Stimulated activated CD4-positive, alpha-beta T cell treated with anti-CD3 and anti-CD28 coated beads, Interleukin-12 subunit alpha, Interleukin-12 subunit beta, amount 100 ng/mL, for 4 hours (primary cell): ENCODE measurements around the gene CFAP100.

ENCODE experiments used
- DNase-seq: peaks from one replicate; pipeline ENCODE4 v3.0.0-alpha.2; 2020

Gene CFAP100

GRCh38 chr3:126424039-126424717, 29.5 kb downstream of the CFAP100 start:
- no peak for DNase-seq

GRCh38 chr3:126424751-126425150, 30.0 kb downstream of the CFAP100 start:
- no peak for DNase-seq

GRCh38 chr3:126431103-126431534, 36.4 kb downstream of the CFAP100 start:
- DNase-seq = no peak

GRCh38 chr3:126432361-126433104, 37.8 kb downstream of the CFAP100 start:
- no peak for DNase-seq

- DNase-seq = no peak
Observed at GRCh38 chr3:126433105-126433430, 38.4 kb downstream of the CFAP100 start.

GRCh38 chr3:126433496-126434263, 39.0 kb downstream of the CFAP100 start:
- DNase-seq = no peak

GRCh38 chr3:126434264-126434590, 39.5 kb downstream of the CFAP100 start:
- no peak for DNase-seq

- DNase-seq = no peak
Observed at GRCh38 chr3:126434931-126435411, 40.3 kb downstream of the CFAP100 start.

- no peak for DNase-seq
Observed at GRCh38 chr3:126435456-126436315, 41.0 kb downstream of the CFAP100 start.

GRCh38 chr3:126436826-126437717, 42.4 kb downstream of the CFAP100 start:
- DNase-seq = no peak

GRCh38 chr3:126438186-126438585, 43.5 kb downstream of the CFAP100 start:
- DNase-seq = no peak

GRCh38 chr3:126438746-126439145, 44.0 kb downstream of the CFAP100 start:
- no peak for DNase-seq

GRCh38 chr3:126439346-126439967, 44.7 kb downstream of the CFAP100 start:
- DNase-seq = no peak

GRCh38 chr3:126439968-126440708, 45.4 kb downstream of the CFAP100 start:
- no peak for DNase-seq

GRCh38 chr3:126440709-126440995, 45.9 kb downstream of the CFAP100 start:
- no peak for DNase-seq

- DNase-seq = no peak
Observed at GRCh38 chr3:126441256-126441880, 46.7 kb downstream of the CFAP100 start.

- DNase-seq = no peak
Observed at GRCh38 chr3:126442094-126442855, 47.6 kb downstream of the CFAP100 start.

- DNase-seq = no peak
Observed at GRCh38 chr3:126442856-126443242, 48.1 kb downstream of the CFAP100 start.

- no peak for DNase-seq
Observed at GRCh38 chr3:126445506-126445905, 50.8 kb downstream of the CFAP100 start.

- no peak for DNase-seq
Observed at GRCh38 chr3:126446301-126446700, 51.6 kb downstream of the CFAP100 start.
